Measurements from ENCODE around the gene DDX5.

The DDX5 gene

GRCh38 chr17:64506201-64506575 is at the start of gene DDX5 (continued):
- TF ChIP-seq HIC1 (tag by site-specific recombination; IDR thresholded peaks at IDR 0.05) (no peak), EGR2 (tag by site-specific recombination; IDR thresholded peaks at IDR 0.05; ENCODE audit: low read depth) (peak; percentile 53; the same call in 1 of the 2 replicates), ZNF791 (tag by site-specific recombination; IDR thresholded peaks at IDR 0.05) (no peak), KLF16 (tag by site-specific recombination; IDR thresholded peaks at IDR 0.05) (peak; percentile 33; the same call in 1 of the 2 replicates), PRDM10 (tag by site-specific recombination; IDR thresholded peaks at IDR 0.05) (no peak), PRDM2 (tag by site-specific recombination; IDR thresholded peaks at IDR 0.05; ENCODE audit: borderline replicate concordance) (no peak), ZNF112 (tag by site-specific recombination; IDR thresholded peaks at IDR 0.05) (no peak), ZBTB6 (tag by site-specific recombination; IDR thresholded peaks at IDR 0.05) (peak; percentile 64), ZNF677 (tag by site-specific recombination; IDR thresholded peaks at IDR 0.05) (no peak), SETDB1 (IDR thresholded peaks at IDR 0.05; ENCODE audit: insufficient read length, low read length) (no peak), ZNF223 (tag by site-specific recombination; IDR thresholded peaks at IDR 0.05) (peak; percentile 60; the same call in 1 of the 2 replicates), MEIS1 (CRISPR knock-in tag; IDR thresholded peaks at IDR 0.05; ENCODE audit: borderline replicate concordance) (no peak), ZNF121 (tag by site-specific recombination; IDR thresholded peaks at IDR 0.05) (no peak), ZNF24 (tag by site-specific recombination; IDR thresholded peaks at IDR 0.05) (no peak), PRDM6 (tag by site-specific recombination; IDR thresholded peaks at IDR 0.05) (no peak), ZFP37 (tag by site-specific recombination; IDR thresholded peaks at IDR 0.05) (no peak), ZNF560 (tag by site-specific recombination; IDR thresholded peaks at IDR 0.05; ENCODE audit: borderline replicate concordance) (no peak), ZFHX2 (tag by site-specific recombination; conservative IDR thresholded peaks at IDR 0.05) (peak; percentile 86), ZNF157 (tag by site-specific recombination; IDR thresholded peaks at IDR 0.05) (no peak), ZNF544 (tag by site-specific recombination; IDR thresholded peaks at IDR 0.05) (no peak), ZNF335 (tag by site-specific recombination; conservative IDR thresholded peaks at IDR 0.05) (0 out of 2 replicates have a peak, but pooled peaks have one; percentile 1), ZNF585B (tag by site-specific recombination; IDR thresholded peaks at IDR 0.05) (no peak), ZNF416 (tag by site-specific recombination; IDR thresholded peaks at IDR 0.05) (no peak), BCL11A (tag by site-specific recombination; IDR thresholded peaks at IDR 0.05; ENCODE audit: low read depth) (peak; percentile 88; the same call in 1 of the 2 replicates), ZNF747 (tag by site-specific recombination; IDR thresholded peaks at IDR 0.05) (no peak), ZNF433 (tag by site-specific recombination; IDR thresholded peaks at IDR 0.05; ENCODE audit: low read depth) (no peak), HOXC10 (CRISPR knock-in tag; IDR thresholded peaks at IDR 0.05) (no peak), ZNF155 (tag by site-specific recombination; IDR thresholded peaks at IDR 0.05) (no peak)
